Body of pancreas (tissue), 4 donors: ENCODE results near the gene PATJ. TPM values are rescaled to one million over a fixed set of nuclear protein-coding genes. Genes with fewer than 3 reads are reported as not detected.
"Not testable (repeated sequence)": the region's sequence is repeated elsewhere in the genome, so short reads cannot be mapped to it uniquely, and the experiment has no call there.

Source experiments
- ATAC-seq: fragments of 150-250 bp; one replicate; pipeline ENCODE4 v1.9.1; 2016
- DNase-seq, 4 donors: peaks; one replicate each; pipeline ENCODE4 v3.0.0-alpha.2; 2019
- H3K27ac ChIP-seq, 4 donors: fragments of 200-600 bp; sonication (generic); 1 replicate in 3 of 4; 2 replicates in 1 of 4; pipeline versions ENCODE4 v1.5.1 to v1.6.1; 2016 to 2019; ENCODE audit warnings: mild to moderate bottlenecking in 1 of 4, mixed read lengths in 1 of 4, moderate library complexity in 1 of 4
- H3K27me3 ChIP-seq, 2 donors: fragments of 200-600 bp; sonication (generic); one replicate each; pipeline ENCODE4 v1.6.0; 2016; ENCODE audit warnings: mild to moderate bottlenecking in 1 of 2
- H3K36me3 ChIP-seq, 2 donors: fragments of 200-600 bp; sonication (generic); replicated peaks in 1 of 2; 2 replicates each; pipeline ENCODE4 v1.5.1; 2016; ENCODE audit warnings: low read depth in 2 of 2; ENCODE audit not compliant: insufficient read depth in 1 of 2
- H3K4me1 ChIP-seq: fragments of 200-600 bp; sonication (generic); one replicate; pipeline ENCODE4 v1.6.0; 2016
- H3K4me3 ChIP-seq, 2 donors: fragments of 200-600 bp; sonication (generic); 1 replicate in 1 of 2; 2 replicates in 1 of 2; pipeline ENCODE4 v1.5.1; 2016 to 2019
- H3K9me3 ChIP-seq, 3 donors: fragments of 200-600 bp; sonication (generic); 1 replicate in 2 of 3; 2 replicates in 1 of 3; pipeline ENCODE4 v1.5.1; 2016
- CTCF ChIP-seq, 7 experiments: fragments of 450-650 bp in 4 of 7; fragments of 200-600 bp in 3 of 7; sonication (generic) in 3 of 7; IDR thresholded peaks; one replicate each; pipeline ENCODE4 v1.5.1; 2016 to 2019; ENCODE audit warnings: antibody characterized with exemption in 7 of 7
- POLR2A ChIP-seq, 3 donors: fragments of 450-650 bp; IDR thresholded peaks; one replicate each; pipeline ENCODE4 v1.6.1; 2016; ENCODE audit warnings: antibody characterized with exemption in 3 of 3, mild to moderate bottlenecking in 2 of 3
- WGBS, 2 donors: methylation state at CpG; one replicate each; pipeline ENCODE4 v1.1.5; 2017; 5-methylcytosine and 5-hydroxymethylcytosine counted together
- intact Hi-C: fragments of 100-400 bp; cut with DNase I; formaldehyde crosslinking; loops from one replicate; pipeline ENCODE4 v1.15.1; 2023
- total RNA-seq, 2 donors: library from RNA; depleted of rRNA; stranded (reverse); fragments of >200 nt; gene quantifications; one replicate each; pipeline ENCODE4 v1.1.0, GENCODE V29; 2016

Gene PATJ
- total RNA-seq, 2 donors from 2014 or later: 54.2 to 72.5 TPM

GRCh38 chr1:61781151-61781550, 38.9 kb downstream of the PATJ start:
- no peak overlapping the region for H3K4me3 ChIP-seq
- no peaks in the 10 kb centered on the region for H3K36me3 ChIP-seq
- no peak for TF ChIP-seq POLR2A (IDR thresholded peaks at IDR 0.05)
- TF ChIP-seq CTCF (IDR thresholded peaks at IDR 0.05): no peak
- H3K27ac ChIP-seq: no peak overlapping the region
- intact Hi-C loops: no loop called here
- H3K4me1 ChIP-seq: peaks cover 8% of the 10 kb centered on the region
- no peak for DNase-seq
- no peaks in the 10 kb centered on the region for H3K27me3 ChIP-seq
- no peaks in the 10 kb centered on the region for H3K9me3 ChIP-seq
- ATAC-seq: no peak

- no peaks in the 10 kb centered on the region for H3K9me3 ChIP-seq
- ATAC-seq (no peak), DNase-seq (no peak)
- H3K4me1 ChIP-seq: peaks cover 8% of the 10 kb centered on the region
- intact Hi-C loops: no loop called here
- no peaks in the 10 kb centered on the region for H3K27me3 ChIP-seq
- no peak overlapping the region for H3K27ac ChIP-seq
- H3K4me3 ChIP-seq: no peak overlapping the region
- TF ChIP-seq CTCF (IDR thresholded peaks at IDR 0.05) (no peak), POLR2A (IDR thresholded peaks at IDR 0.05) (no peak)
- 84 to 93% methylated on average over 4 of the region's 4 CpGs for WGBS, 2 donors
- H3K36me3 ChIP-seq: no peaks in the 10 kb centered on the region
Measured at GRCh38 chr1:61782771-61783170, 40.5 kb downstream of the PATJ start.

DNA sequence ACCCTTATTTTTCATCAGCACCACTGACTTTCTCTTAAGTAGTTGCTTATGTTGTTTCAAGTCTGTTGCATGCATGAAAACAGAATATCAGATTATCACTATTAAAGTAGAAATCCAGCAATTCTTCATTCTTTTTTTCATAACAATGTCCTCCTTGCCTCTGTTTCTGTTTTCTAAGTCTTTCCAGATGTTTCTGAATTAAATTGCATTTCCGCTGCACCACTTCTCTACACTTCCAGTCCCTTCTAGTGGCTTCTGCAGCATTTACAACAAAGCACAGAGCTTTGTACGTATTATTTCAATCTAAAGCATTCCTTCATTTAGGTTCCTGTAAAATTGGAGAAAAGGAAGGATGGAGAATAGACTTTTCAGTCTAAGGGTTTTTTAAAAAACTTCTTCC, 42.4 kb downstream of the PATJ start:
- Histone ChIP-seq H3K27me3 (no peaks in the 10 kb centered on the region), H3K9me3 (no peaks in the 10 kb centered on the region), H3K27ac (no peak overlapping the region), H3K36me3 (peaks cover 0 to 5% of the 10 kb centered on the region in 2 donors), H3K4me1 (peaks cover 8% of the 10 kb centered on the region), H3K4me3 (no peak overlapping the region)
- TF ChIP-seq POLR2A (IDR thresholded peaks at IDR 0.05): no peak
- TF ChIP-seq CTCF (IDR thresholded peaks at IDR 0.05): no peak
- WGBS, 2 donors: 92 to 98% methylated on average over 2 of the region's 2 CpGs
- no peak for DNase-seq
- intact Hi-C loops: no loop called here
- no peak for ATAC-seq

DNA sequence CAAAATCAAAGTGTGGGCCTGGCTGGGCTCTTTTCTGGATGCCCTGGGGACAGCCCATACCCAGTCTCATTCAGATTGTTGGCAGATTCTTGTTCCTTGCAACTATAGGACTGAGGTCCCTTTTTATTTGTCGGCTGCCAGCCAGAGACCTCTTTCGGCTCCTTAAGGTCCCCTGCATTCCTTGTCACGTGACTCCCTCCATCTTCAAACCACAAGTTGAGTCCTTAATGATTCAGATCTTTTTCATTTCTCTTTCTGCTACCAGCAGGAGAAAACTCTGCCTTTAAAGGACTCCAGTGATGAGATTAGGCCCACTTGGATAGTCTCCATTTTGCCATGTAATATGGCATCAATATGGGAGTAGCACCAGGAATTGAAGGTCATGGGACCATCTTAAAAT, 48.6 kb downstream of the PATJ start:
- Histone ChIP-seq H3K4me1 (no peaks in the 10 kb centered on the region), H3K27me3 (no peaks in the 10 kb centered on the region), H3K4me3 (no peak overlapping the region), H3K27ac (no peak overlapping the region), H3K36me3 (peaks cover 0 to 5% of the 10 kb centered on the region in 2 donors), H3K9me3 (no peaks in the 10 kb centered on the region)
- TF ChIP-seq POLR2A (IDR thresholded peaks at IDR 0.05) (no peak), CTCF (IDR thresholded peaks at IDR 0.05) (no peak)
- no peak for ATAC-seq
- WGBS, 2 donors: 91 to 97% methylated on average over 3 of the region's 3 CpGs
- intact Hi-C loops: no loop called here
- DNase-seq: no peak

- Histone ChIP-seq H3K27ac (no peak overlapping the region), H3K27me3 (no peaks in the 10 kb centered on the region), H3K4me3 (no peak overlapping the region), H3K36me3 (peaks cover 0 to 7% of the 10 kb centered on the region in 2 donors), H3K9me3 (no peaks in the 10 kb centered on the region), H3K4me1 (no peaks in the 10 kb centered on the region)
- intact Hi-C loops: no loop called here
- TF ChIP-seq CTCF (IDR thresholded peaks at IDR 0.05): no peak
- TF ChIP-seq POLR2A (IDR thresholded peaks at IDR 0.05): no peak
- DNase-seq (no peak), ATAC-seq (no peak)
- 84 to 94% methylated on average over 10 of the region's 10 CpGs for WGBS, 2 donors
Measured at GRCh38 chr1:61797045-61797755, 54.9 kb downstream of the PATJ start.

GRCh38 chr1:61801047-61801446, 58.8 kb downstream of the PATJ start:
- H3K27ac ChIP-seq, H3K4me1 ChIP-seq, H3K4me3 ChIP-seq, ATAC-seq, DNase-seq, intact Hi-C loops, H3K9me3 ChIP-seq, H3K27me3 ChIP-seq: not testable (repeated sequence)
- H3K36me3 ChIP-seq: peaks cover 0 to 12% of the 10 kb centered on the region in 2 donors
- 92 to 94% methylated on average over 1 of the region's 1 CpG for WGBS, 2 donors
